Limb (tissue), 2 donors: ENCODE data around the gene RASD1.
"Not testable (repeated sequence)": the region's sequence is repeated elsewhere in the genome, so short reads cannot be mapped to it uniquely, and the experiment has no call there.

ENCODE experiments used
- DNase-seq, 2 donors: peaks; one replicate each; pipeline ENCODE4 v3.0.0-alpha.2; 2016; ENCODE audit errors: extremely low spot score in 2 of 2

The RASD1 gene

DNA sequence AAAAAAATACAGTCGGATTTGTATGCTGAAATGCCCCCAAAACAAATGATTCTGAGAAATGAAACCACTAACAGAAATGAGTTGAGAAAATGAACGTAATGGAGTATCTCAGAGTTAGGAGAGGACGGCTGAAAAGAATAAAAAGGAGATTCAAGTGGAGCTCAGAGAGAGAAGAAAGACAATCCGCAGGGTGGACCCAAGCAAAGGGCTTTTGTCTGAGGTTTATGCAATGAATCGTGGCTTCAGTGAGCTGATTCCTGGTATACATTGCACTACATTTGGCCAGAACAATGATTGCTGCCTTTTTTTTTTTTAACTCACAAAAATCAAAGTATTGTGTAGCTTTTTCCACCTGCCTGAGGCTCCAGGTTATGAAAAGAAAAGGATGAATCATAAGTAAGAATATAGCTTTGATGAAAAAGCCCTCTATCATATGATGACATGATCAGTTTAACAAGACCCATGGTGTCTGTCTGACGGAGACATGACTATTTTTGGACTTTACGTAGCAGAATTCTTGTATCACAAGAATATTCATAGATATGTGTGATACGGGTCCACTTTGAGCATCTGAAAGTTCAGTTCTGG, 23.8 kb downstream of the RASD1 start:
- no peak for DNase-seq

GRCh38 chr17:17469996-17470395, 26.2 kb downstream of the RASD1 start:
- no peak for DNase-seq

DNA sequence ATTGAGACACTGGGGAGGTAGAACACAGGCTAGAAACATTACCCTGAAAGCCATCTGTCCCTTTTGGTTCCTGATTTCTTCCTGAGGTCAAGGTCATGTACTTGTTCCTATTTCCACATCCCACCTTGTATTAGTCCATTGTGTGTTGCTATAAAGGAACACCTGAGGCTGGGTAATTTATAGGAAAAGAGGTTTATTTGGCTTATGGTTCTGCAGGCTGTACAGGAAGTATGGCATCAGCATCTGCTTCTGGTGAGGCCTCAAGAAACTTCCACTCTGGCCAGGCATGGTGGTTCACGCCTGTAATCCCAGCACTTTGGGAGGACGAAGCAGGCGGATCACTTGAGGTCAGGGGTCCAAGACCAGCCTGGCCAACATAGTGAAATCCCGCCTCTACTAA, 26.8 kb downstream of the RASD1 start:
- no peak for DNase-seq

- DNase-seq = no peak
Measured at GRCh38 chr17:17468217-17469010, 27.8 kb downstream of the RASD1 start.

- DNase-seq = no peak
Measured at GRCh38 chr17:17467720-17468119, 28.5 kb downstream of the RASD1 start.

DNA sequence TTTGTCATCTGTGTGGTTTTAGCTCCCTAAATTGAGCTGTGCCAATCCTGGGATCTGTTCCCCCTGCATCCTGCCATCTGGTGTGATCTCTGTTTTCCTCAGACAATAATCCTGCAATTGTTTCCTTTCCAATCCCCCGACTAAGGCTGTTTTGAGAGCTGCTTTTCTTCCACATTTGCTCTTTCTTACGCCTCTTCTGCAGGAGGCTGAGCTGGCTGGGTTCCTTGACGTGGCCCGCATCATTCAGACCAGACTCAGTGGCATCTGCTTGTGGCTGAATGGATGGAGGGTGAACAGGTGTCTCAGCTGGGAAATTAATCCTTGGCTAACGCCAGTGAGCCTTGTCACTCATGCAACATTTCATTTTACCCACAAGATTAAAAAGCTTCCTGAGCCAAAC, 29.2 kb downstream of the RASD1 start:
- DNase-seq = no peak

DNA sequence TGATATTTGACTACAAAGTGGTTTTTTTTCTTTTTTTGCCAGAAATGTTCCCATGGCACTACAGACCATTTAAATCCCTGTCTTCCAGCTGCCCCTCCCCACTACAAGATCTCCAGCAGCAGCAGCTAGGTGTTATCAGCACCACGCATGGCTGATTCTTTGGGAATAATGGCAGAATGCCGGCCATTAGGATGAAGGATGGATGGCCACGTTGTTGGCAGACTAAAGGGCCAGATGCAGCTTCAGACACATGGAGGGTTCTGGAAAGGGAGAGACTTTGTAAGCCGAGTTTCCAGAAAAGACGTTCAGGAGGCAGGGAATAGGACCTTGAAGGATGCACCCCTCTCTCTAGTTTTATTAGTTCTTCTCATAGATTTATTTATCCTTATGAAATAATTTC, 29.7 kb downstream of the RASD1 start:
- DNase-seq = no peak

DNA sequence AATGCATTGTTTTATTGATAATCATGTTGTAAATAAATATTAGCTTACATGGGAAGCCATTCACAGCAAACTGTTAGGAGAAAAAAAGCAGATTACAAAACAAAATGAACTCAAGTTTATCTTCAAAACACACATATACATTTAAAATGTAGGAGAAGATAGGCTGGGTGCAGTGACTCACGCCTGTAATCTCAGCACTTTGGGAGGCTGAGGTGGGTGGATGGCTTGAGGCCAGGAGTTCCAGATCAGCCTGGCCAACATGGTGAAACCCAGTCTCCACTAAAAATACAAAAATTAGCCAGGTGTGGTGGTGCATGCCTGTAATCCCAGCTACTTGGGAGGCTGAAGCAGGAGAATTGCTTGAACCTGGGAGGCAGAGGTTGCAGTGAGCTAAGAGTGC, 30.3 kb downstream of the RASD1 start:
- DNase-seq = not testable (repeated sequence)

DNA sequence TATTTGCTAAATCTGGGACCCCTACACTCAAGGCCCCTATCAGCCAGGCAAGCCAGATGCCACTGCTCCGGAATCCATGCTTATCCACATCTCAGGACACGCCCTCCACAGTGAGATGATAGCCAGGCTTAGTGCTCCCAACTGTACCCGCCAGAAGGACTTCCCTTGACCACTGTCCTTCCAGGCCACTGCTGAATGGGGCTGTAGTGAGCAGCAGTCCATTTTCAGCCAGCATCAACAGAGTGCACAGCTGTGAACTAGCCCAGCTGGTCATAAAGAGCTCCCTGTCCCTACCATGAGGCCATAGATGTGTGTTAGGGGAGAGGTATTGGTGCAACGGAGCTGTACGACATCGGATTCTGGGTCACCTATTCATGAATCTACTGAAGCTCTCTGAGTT, 32.4 kb downstream of the RASD1 start:
- no peak for DNase-seq

GRCh38 chr17:17462048-17462824, 34.0 kb downstream of the RASD1 start:
- DNase-seq = no peak

DNA sequence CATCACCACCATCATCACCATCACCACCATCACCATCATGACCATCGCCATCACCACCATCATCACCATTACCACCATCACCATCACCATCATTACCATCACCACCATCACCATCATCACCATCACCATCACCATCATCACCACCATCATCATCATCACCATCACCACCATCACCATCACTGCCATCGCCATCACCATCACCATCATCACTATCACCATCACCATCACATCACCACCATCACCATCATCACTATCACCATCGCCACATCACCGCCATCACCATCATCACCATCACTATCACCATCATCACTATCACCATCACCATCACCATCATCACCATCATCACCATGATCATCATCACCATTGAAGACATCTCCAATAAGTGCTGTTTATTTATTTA, 36.2 kb downstream of the RASD1 start:
- no peak for DNase-seq

GRCh38 chr17:17457680-17458079, 38.5 kb downstream of the RASD1 start:
- no peak for DNase-seq

DNA sequence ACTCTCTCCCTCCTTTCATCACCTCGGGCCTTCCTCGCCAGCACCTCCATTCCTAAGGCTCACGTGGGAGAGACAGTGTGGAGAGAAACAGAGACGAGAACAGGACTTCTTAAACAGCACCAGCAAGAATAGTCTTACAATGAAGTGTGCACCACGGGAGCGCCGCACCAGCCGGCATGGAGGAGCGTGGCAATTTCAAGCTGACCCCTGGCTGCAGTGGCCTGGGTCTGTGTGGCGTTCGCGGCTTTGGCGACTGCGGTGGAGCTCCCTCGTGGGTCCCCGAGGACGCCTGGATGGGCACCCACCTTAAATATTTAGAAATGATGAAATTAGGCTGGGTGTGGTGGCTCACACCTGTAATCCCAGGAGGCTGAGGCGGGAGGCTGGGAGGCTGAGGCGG, 39.9 kb downstream of the RASD1 start:
- DNase-seq = no peak

- DNase-seq = no peak
Measured at GRCh38 chr17:17455173-17455572, 41.0 kb downstream of the RASD1 start.

GRCh38 chr17:17454700-17455099, 41.5 kb downstream of the RASD1 start:
- not testable (repeated sequence) for DNase-seq

DNA sequence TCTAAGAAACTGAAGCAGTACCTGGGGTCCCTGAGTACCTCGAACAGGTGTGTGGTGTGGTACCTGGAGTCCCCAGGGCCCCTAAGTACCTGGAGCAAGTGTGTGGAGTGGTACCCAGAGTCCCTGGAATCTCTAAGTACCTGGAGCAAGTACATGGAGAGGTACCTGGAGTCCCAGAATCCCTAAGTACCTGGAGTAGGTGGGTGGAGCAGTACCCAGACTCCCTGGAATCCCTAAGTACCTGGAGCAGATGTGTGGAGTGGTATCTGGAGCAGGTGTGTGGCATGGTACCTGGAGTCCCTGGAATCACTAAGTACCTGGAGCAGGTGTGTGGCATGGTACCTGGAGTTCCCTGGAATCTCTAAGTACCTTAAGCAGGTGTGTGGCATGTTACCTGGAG, 41.9 kb downstream of the RASD1 start:
- DNase-seq = no peak

GRCh38 chr17:17453088-17453487, 43.1 kb downstream of the RASD1 start:
- no peak for DNase-seq

DNA sequence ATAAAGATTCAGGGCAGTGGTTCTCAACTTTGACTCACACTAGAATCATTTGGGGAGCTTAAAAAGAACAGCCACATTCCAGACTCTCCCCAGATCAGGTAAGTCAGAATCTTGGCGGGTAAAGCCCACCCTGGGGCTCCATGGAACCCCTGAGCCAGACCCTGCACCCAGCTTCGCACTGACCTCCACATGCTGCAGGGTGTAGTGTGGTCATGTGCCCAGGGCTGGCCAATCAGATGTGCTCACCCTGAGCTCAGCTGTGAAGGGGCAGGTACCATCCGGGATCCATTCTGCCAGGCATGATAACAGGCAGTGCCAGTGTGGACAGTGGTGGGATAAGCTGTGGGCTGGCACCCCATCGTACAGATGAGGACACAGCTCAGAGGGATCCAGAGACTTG, 47.5 kb downstream of the RASD1 start:
- no peak for DNase-seq

GRCh38 chr17:17448076-17448475, 48.1 kb downstream of the RASD1 start:
- DNase-seq = no peak

DNA sequence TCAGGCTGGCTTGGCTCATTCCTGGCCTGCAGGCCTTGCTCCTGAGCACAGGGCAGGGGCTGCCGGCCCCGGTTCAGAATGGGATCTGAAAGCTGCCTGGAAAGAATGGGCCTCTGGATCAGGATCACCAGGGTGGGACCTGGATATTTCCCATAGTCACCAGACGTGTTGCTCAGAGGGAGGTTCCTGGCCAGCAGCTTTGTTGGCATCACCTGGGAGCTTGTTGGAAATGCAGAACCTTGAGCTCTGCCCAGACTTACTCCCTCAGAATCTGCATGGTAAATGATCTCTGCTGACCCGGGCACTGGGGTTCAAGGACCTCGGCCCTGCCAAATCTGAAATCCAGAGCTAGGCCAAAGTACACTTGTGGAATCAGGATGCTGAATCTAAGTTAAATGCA, 48.9 kb downstream of the RASD1 start:
- DNase-seq = no peak

DNA sequence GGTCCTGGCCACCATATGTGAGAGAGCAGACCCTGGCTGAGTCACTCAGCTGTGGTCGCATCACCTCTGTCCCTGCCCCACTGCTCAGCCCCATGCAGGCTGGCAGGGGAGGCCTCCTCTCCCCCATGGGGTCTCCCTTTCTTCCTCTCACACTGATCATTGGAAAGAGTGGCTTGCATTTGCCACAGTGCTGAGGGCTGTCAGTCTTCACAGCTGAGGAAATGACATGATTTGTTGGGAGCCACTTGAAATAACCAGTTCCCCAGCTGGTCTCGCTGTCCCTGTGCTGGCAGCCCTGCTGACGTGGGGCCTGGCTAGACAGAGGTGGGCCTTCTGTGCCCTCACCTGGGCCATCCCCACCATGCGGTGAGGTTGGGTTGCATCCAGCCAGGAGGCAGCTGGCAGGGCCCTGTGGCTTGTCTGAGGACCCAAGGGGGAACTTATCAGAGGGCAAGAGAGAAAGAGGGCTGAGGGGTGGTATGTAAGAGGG, 49.5 kb downstream of the RASD1 start:
- DNase-seq = peak in 1 of 2 donors; percentile 27

DNA sequence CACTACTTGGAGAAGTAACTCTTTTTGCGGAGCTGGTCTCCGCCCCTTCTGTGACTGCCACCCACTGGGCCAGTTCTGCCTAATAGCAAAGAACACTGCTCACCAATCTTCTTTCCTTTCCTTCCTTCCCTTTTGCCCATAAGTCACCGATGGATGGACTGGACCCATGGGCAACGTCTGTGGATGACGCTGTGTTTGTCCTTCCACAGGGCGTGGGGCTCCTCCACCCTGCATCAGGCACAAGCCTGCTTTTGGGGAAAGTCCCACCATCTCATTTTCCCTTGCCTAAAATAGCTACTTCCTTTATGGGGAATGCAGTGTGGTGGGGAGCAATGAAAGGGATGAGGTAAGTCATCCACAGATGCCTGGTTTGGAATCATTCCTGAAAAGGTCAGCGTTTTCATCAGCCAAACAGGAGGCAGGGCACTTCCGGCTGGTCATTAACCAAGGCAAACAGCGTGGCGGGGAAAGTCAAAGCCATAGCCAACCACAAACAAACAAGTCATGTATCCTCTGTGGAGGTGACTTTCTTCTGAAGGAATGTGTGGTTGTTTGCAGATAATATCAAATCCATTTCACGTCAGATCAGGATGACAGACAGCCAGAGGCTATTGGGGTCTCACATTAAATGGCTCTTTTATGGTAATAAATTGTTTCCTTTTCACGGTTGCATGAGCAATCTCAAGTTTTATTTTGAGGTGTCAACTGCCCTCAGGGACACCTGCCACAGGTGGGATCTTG, 50.1 kb downstream of the RASD1 start:
- peak; percentile 17 to 30 for DNase-seq
